Stimulated activated CD4-positive, alpha-beta T cell treated with anti-CD3 and anti-CD28 coated beads, Interleukin-4, amount 100 ng/mL, for 1 hour (primary cell): Measurements from ENCODE around the gene ATG4B.
"Not testable (repeated sequence)": the region's sequence is repeated elsewhere in the genome, so short reads cannot be mapped to it uniquely, and the experiment has no call there.

Experiments
- DNase-seq: peaks from one replicate; pipeline ENCODE4 v3.0.0-alpha.2; 2020

Gene ATG4B

DNA sequence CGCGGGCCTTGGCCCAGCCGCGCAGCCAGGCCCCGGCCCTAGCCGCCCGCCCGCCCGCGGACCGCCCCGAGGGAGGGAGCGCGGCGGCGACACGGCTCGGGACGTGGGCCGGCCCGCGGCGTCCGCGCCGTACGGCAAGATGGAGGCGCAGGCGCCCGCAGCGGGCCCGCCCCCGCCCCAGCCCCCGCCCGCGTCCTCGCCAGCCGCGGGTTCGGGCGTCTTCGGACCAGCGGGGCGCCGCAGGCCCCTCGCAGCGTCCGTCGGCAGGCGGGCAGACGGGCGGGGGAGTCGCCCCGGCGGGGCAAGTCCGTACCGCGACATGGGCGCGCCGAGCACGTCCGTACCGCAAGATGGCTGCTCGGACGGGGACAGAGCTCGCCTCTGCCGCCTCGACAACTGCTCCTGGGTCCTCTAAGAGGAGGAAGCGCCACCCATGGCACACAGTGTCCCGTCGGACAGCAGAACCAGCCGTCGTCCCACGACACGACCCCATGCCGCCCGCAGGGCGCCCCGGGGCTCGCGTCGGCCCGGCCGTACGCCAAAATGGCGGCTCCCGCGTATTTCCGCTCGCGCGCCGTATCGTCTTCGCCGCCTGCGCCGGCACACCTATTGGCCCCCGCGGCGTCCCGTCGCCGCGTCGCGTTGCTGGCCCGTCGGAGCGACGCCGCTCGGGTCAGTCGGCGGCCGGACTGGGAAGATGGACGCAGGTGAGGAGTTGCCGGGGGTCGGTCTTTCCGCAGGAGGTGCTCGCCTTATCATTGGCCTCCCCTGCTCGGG is at the start of gene ATG4B, which contains the start of gene THAP4:
Gene ATG4B, plus strand, starts transcription at position 676 of the 777 bp plus-strand sequence. Its CDS starts 22 bp downstream, at position 698.
Gene THAP4, minus strand, starts transcription at position 141 of the 777 bp plus-strand sequence. CDS start 141 bp downstream, outside the sequence.
- DNase-seq, result peak; percentile 77

- DNase-seq, result not testable (repeated sequence)
Observed at GRCh38 chr2:241589863-241590262, 47.6 kb upstream of the ATG4B start.

DNA sequence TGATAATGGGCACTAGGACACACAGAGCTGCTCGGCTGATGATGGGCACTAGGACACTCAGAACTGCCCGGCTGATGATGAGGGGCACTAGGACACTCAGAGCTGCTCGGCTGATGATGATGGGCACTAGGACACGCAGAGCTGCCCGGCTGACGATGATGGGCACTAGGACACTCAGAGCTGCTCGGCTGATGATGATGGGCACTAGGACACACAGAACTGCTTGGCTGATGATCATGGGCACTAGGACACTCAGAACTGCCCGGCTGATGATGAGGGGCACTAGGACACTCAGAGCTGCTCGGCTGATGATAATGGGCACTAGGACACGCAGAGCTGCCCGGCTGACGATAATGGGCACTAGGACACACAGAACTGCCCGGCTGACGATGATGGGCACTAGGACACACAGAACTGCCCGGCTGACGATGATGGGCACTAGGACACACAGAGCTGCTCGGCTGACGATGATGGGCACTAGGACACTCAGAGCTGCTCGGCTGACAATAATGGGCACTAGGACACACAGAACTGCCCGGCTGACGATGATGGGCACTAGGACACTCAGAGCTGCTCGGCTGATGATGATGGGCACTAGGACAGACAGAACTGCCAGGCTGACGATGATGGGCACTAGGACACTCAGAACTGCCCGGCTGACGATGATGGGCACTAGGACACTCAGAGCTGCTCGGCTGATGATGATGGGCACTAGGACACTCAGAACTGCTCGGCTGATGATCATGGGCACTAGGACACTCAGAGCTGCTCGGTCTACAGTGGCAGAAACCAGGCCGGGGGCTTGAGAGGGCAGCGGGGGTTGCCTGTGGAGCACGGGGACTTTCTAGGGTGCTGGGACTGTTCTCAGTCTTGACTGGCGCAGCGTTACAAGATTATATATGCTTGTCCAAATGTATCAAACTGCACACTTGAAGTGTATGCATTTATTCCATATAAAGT is 46.7 kb upstream of the ATG4B start:
- not testable (repeated sequence) for DNase-seq

DNA sequence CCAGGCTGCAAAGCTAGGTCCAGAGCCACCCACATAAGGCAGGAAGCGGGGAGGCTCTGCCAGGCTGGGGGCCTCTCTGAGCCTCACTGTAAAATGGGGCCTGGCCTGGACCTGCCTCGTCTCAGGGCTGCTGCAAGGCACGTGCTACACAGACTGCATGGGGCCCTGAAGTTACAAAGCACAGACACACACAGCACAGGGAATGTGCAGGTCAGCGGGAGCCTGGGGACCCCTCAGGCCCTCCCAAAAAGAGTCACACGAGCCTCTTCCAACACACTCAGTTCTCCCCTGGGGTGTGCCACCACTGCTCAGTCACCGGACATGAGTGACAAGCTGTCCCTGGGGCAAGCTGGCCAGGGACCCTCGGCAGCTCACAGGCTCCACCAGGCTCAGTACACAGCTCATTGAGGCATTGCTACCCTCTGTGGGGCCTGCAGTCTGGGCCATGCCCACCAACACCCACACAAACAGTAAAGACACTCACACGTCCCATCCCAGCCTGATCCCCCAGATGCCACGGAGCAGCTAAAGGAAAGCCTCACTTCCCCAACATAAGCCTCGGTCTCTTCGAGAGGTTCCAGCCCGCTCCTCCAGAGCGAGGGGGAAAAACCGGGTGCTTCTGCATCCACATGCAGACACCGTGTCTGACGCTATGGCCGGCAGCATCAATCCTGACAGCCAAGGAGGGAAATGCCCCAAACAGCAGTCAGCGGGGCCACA is 45.2 kb upstream of the ATG4B start:
- no peak for DNase-seq

DNA sequence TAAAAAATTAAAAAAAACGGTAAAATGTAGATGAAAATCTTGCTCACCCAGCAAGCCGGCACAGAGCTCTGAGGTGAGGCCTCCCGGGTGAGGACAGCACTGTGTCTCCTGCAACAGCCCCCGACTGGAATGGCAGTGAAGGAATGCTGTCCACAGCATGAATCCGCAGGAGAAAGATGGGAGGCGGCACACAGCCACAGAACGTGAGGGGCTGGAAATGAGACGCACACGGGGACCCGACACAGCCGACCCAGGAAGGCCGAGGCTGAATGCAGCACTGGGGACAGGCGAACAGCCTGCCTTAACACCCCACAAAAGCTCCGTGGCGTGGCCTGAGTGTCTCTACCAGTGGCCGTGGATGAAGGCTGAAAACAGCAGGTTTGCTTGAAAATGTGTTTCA is 44.2 kb upstream of the ATG4B start:
- DNase-seq, result no peak

DNA sequence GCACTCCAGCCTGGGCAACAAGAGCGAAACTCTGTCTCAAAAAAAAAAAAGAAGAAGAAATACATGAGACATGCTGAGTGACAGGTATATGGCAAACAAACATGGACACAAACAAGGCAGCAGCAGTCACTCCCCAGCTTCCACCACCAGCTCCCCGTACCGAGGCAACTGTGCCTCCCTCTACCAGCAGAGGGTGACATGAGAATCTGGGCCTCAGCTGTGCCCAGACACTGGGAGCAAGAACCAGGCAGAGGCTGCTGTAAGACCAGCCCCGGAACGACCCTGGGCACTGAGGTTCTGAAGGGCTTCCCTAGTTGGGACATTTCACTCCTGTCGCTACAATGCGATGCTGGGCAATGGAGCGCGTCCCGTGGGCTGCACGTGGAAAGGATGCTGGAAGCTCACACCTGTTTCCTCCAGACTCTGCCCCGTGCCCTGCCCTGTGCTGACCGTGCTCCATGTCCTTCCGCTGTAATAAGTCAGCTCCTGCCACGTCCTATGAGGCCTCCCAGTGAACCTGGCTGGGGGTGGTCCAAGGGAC is 41.8 kb upstream of the ATG4B start:
- no peak for DNase-seq

GRCh38 chr2:241597561-241597960 is 39.9 kb upstream of the ATG4B start:
- no peak for DNase-seq

DNA sequence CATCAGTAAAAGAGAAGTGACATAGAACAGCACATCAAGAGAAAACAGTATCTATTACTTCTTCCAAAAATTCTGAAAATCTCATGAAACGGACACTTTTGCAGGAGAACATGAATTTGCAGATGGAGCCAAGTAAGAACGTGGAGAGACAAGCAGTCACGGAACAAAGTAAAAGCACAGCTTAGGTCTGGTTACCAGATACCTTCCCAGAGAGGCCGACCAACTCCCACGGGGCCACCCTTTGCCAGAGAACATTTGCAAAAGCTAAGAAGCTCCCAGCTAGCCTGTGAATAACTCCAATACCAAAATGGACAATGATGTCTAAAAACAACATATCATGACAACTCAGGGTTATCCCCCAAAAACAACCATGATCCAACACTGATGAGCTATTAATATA is 39.4 kb upstream of the ATG4B start:
- no peak for DNase-seq

- no peak for DNase-seq
Observed at GRCh38 chr2:241598487-241598886, 39.0 kb upstream of the ATG4B start.

DNA sequence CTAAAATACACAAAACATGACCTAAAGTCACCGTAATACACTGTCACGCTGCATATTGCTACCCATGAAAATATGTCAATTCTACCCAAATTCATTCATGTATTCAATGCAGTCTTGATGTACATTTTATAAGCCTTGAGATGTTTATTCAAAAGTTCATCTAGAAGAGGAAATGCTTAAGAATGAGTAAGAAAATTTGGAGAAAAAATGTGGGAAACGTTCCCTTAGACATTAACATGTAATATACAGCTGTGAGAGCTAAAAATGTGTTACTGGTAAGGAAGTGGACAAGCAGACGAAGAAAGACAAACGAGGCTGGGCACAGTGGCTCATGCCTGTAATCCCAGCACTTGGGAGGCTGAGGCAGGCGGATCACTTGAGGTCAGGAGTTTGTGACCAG is 37.9 kb upstream of the ATG4B start:
- no peak for DNase-seq

GRCh38 chr2:241601841-241602240 is 35.7 kb upstream of the ATG4B start:
- no peak for DNase-seq

GRCh38 chr2:241602720-241603119 is 34.8 kb upstream of the ATG4B start:
- no peak for DNase-seq

- DNase-seq, result no peak
Observed at GRCh38 chr2:241603686-241604085, 33.8 kb upstream of the ATG4B start.

- no peak for DNase-seq
Observed at GRCh38 chr2:241606186-241606585, 31.3 kb upstream of the ATG4B start.

GRCh38 chr2:241607162-241607885 is 30.2 kb upstream of the ATG4B start:
- no peak for DNase-seq

DNA sequence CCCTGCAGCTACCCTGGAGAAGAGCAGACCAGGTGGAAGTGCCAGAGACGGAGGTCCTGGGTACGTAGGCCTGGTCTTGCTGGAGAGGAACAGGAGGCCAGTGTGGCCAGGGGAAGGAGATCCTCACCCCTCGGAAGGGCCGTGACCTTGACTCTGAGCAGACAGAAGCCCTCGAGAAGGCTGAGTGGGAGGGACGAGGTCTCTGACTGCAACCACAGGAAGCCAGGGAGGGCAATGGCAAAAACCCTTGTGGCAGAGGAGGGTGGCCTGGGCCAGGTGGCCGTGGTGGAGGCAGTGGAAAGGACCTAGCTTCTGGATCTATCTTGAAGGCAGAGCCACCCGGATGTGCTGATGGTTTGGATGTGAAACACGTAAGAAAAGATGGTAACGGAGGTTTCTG is 28.6 kb upstream of the ATG4B start:
- DNase-seq, result no peak

- peak; percentile 92 for DNase-seq
Observed at GRCh38 chr2:241609859-241610793, 27.4 kb upstream of the ATG4B start.

DNA sequence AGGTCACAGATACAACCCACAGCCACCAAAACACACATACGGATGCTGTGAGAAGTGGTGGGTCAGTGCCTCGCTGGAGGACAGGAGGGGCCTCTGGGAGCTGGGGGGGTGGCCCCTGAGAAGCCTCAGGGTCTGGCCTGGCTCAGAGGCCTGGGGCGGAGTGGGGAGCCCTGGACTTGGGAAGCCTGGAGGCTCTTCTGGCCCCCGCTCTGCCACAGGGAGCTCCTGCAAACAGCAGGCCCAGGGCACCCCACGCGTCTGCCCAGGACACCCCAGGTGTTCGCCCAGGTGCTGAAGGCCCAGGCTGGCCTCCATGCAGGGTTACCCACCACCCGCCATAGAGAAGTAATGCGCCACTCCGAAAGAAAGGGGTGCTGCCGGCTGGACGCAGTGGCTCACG is 26.4 kb upstream of the ATG4B start:
- DNase-seq, result no peak

- no peak for DNase-seq
Observed at GRCh38 chr2:241612156-241613016, 25.1 kb upstream of the ATG4B start.
